DMS153 treated with DMSO at 0.1 percent for 48 hours (cell line): ENCODE measurements around the gene IFI30.

Experiments
- DNase-seq: peaks from one replicate; lab custom pipeline; 2025; ENCODE audit not compliant: unreplicated experiment; lab: John Stamatoyannopoulos, UW

IFI30 gene

DNA sequence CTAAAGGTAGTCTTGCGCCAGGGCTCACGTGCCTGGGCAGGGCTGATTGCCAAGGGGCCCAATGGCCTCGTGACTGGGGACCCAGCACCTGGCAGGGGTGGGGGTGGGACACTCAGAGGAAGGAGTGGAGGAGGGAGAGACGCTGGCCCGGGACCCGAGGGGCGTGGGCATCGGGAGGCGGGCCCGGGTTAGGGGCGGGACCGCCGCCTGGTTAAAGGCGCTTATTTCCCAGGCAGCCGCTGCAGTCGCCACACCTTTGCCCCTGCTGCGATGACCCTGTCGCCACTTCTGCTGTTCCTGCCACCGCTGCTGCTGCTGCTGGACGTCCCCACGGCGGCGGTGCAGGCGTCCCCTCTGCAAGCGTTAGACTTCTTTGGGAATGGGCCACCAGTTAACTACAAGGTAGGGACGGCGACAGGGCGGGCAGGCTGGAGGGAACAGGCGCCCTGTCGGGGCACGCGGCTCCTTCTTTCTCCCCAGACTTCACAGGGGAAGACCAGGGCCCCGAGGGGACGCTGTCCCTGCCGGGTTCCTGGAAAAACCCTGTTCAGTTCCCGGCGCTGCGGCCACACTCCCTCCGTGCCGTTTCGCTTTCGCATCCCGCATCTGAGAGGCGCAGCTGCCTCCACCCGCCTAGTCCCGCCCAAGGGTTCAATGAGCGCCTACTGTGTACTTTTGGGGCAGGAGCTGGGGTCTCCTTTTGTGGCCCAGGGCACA is at the start of gene IFI30:
Gene IFI30 (plus strand): TSS at position 242 of the 717 bp plus-strand sequence. CDS start 29 bp downstream, at position 271.
- DNase-seq = peak; percentile 65

DNA sequence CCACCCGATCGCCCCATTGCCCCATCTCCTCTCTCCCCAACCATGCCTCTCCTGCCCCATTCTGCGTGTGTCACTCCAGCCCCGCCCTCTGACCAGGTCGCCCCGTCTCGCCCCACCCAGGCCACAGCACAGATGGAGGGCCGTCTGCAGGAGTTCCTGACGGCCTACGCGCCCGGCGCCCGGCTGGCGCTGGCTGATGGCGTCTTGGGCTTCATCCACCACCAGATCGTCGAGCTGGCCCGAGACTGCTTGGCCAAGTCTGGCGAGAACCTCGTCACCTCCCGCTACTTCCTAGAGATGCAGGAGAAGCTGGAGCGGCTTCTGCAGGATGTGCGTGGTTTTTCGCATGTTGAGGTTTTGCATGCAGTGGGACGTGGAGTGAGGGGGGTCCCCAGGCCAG is 49.8 kb upstream of the IFI30 start:
- DNase-seq = no peak

DNA sequence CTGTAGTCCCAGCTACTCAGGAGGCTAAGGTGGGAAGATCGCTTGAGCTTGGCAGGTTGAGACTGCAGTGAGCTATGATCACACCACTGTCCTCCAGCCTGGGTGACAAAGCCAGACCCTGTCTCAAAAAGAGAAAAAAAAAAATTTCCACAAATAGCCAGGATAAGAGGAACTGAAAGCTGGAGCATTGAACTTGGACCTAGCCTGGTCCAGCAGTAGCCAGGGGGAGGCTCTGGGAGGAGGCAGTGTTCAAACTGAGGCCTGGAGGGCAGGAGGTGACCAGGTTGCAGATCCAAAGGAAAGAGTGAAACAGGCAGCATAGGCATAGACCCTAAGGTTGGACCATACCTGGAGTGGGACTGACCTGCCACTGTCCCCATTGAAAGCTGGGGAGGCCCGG is 47.5 kb upstream of the IFI30 start:
- DNase-seq = no peak

DNA sequence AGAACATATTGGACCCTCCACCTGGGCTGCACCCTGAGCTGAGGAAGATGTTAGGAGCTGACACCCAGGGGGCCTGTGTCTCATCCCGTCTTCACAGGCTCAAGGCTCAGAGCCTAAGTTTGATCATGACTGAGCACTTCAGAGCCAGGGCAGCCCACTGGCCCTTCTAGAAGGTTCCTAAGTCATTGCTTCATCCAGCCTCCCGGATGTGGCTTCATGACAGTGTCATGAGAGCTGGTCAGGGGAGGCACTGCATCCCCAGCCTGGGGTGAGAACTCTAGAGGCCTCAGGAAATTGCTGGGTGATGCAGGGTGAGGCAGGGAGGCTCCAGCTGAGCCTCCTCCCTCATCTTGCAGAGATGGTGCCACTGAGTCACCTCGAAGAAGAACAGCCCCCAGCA is 45.6 kb upstream of the IFI30 start:
- DNase-seq = no peak

DNA sequence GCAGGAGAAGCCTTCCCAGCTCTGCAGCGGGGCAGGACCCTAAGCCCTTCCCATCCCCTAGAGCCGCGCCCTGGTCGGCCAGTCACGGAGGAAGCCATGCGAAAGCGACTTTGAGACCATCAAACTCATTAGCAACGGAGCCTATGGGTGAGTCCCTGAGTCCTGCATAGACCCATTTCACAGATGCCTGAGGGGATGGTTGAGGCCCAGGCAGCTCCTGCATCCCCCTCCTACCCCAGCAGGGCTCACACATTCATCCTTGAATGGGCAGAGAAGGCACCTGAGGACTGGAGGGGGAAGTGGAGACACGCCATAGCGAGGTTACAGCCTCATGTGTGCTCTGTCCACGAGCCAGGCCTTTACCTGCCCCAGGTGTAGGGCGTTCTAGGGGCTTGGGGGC is 44.8 kb upstream of the IFI30 start:
- DNase-seq = no peak

DNA sequence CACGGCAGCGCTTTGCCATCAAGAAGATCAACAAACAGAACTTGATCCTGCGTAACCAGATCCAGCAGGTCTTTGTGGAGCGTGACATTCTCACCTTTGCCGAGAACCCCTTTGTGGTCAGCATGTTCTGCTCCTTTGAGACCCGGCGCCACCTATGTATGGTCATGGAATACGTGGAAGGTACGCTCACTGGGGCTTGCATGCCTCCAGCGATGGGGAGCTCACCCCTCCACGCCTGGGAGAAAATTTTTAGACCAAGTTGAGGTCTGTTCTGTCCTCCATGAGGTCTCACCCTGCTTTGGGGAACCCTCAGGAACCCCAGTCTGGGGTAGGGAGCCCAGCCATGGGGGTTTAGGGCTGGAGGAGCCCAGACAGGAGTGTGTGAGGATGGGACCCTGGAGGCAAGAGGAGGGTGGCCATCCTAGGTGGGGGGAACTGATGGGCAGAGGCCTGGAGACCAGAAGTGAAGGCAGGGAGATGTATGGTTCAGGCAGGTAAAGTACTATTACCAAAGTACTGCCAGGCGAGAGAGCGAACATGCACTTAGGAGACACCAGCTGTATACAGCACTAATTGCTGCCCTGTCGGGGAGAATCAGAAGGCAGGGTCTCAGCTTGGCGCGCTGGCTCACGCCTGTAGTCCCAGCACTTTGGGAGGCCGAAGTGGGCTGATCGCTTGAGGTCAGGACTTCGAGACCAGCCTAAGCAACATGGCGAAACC is 42.9 kb upstream of the IFI30 start:
- no peak for DNase-seq

DNA sequence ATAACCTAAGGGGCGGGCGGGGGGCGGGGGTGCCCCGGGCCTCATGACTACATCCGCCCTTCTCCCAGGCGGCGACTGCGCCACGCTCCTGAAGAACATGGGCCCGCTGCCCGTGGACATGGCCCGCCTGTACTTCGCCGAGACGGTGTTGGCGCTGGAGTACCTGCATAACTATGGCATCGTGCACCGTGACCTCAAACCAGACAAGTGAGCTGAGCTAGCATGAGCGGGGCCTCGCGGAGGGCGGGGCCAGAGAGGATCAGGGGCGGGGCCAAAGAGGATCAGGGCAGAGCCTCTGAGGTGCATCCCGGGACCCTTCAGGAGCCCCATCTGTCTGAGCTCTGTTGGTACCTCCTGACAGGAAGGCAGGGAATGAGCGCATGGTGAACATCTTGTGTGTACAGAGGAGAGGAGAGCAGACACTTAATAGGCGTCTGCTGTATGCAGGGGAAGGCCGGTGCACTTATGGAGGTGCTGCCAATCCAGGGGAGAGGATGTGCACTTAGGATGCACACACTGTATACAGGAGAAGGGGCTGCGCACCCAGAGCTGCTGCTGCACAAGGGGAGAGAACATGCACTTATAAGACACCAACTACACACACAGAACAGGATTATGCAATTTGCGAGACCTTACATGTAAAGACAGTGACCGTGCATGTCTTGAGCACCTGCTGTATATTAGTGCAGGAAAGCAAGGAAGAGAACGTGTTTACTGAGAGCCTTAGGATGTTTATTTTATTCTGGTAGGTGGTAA is 41.6 kb upstream of the IFI30 start:
- no peak for DNase-seq

DNA sequence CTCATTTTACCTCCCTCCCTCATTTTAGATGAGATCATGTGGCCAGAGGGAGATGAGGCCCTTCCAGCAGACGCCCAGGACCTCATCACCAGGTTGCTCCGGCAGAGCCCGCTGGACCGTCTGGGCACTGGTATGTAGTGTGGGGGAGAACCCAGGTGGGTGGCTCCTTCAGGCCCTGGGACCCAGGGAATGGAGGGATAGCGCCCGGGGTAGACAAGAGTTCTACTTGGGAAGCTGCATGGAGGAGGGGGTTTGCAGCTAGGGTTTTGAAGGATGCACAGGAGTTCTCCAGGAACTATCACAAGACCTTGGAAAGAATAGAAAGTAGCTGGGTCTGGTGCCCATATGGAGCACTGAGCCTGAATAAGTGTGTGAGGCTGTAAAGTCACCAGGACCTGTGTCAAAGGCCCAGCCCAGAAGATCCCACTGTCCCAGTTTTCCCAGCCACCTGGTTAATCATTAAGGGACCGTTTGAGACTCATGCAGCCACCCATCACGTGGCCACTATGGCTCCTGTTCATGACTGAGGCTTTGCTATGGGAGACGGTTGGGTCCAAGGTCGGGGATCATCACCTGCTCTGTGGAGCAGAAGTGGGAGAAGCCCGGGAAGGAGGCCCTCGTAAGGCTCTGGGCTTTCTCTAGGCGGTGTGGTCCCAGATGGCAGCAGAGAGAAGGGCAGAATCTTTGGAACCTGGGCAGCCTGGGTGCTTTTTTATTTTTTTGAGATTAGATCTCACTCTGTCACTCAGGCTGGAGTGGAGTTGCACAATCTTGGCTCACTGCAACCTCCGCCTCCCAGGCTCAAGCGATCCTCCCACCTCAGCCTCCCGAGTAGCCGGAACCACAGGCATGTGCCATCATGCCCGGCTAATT is 37.7 kb upstream of the IFI30 start:
- DNase-seq = no peak

DNA sequence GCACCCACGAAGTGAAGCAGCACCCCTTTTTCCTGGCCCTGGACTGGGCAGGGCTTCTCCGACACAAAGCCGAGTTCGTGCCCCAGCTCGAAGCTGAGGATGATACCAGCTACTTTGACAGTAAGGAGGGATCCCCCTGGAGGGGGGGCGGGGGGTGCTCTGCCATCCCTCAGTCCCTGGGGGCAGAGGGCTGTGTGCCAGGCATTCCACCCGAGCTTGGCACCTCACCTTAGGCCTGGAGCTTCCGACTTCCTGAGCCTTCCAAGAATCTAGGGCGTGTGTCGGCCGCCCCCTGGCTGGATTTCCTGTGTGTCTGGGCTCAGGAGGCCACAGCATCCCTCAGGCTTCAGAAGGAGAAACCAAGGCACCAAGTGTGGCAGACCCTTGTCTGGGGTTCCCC is 36.4 kb upstream of the IFI30 start:
- no peak for DNase-seq

DNA sequence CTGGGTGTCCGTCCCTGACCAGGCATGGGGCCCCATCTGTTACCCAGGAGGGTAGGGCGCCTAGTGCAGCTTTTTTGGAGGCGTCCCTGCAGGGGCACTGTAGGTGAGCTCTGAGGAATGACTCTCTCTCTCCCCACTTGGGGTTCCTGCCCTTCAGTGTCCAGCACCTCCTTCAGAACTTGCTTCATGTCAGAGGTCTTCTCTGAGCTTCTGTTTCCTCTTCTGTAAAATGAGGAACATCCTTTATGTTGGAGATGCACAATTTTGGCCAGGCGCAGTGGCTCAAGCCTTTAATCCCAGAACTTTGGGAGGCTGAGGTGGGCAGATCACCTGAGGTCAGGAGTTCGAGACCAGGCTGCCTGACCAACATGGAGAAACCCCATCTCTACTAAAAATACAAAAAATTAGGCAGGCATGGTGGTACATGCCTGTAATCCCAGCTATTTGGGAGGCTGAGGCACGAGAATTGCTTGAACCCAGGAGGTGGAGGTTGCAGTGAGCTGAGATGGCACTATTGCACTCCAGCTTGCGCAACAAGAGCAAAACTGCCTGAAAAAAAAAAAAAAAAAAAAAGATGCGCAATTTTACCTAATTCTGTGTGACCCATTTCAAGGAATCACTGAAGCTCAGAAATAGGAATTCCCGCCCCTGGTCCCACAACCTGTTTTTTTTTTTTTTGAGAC is 35.8 kb upstream of the IFI30 start:
- DNase-seq = no peak

DNA sequence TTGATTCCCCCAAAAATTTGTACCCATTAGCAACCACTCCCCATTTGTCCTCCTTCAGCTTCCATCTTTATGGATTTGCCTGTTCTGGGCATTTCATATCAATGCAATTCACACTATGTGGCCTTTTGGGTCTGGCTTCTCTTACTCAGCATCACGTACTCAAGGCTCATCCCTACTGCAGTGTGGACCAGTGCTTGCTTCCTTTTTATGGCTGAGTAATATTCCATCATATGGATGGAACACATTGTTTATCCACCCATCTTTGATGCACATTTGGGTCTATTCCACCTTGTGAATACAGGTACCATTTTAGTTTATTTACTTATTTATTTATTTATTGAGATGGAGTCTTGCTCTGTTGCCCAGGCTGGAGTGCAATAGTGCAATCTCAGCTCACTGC is 33.1 kb upstream of the IFI30 start:
- no peak for DNase-seq

DNA sequence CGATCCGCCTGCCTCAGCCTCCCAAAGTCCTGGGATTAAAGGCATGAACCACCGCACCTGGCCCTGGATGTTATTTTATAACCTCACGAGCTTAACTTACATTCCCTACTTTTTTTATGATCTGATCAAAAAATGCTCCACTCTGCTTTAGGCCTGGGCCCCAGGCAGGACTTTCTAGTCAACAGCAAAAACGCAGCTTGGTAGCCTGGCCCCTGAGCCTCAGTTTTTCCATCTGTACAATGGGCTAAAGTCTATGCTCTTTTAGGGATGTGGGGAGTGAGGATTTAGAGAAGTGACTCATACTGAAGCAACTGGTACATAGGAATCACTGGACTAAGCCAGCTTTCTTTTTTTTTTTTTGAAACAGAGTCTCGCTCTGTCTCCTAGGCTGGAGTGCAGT is 32.6 kb upstream of the IFI30 start:
- no peak for DNase-seq

DNA sequence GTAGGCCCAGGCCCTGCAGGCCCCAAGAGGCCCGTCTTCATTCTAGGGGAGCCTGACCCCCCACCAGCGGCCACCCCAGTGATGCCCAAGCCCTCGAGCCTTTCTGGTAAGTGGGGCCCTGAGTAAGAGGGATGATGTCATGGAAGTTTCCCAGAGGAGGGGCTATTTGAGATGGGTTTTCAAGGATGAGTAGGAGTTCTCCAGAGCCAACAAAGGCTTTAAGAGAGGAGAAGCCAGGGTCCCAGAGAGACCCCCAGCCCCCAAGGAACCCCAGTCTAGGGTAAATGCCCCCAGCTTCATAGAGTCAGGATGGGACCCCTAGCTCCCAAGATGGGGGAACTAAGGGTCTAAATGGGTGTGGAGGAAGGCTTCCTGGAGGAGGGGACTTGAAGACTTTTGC is 29.7 kb upstream of the IFI30 start:
- DNase-seq = no peak

DNA sequence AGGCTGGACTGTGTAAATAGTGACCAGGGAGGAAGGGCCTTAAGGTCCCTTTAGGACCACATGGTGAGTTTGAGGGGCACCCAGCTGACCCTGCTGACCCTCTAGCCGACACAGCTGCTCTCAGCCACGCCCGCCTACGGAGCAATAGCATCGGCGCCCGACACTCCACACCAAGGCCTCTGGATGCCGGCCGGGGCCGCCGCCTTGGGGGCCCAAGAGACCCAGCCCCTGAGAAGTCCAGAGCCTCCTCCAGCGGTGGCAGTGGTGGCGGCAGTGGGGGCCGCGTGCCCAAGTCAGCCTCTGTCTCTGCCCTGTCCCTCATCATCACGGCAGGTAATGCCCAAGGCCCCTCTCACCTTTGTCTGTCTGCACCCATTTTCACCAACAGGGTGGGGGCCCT is 29.3 kb upstream of the IFI30 start:
- no peak for DNase-seq

DNA sequence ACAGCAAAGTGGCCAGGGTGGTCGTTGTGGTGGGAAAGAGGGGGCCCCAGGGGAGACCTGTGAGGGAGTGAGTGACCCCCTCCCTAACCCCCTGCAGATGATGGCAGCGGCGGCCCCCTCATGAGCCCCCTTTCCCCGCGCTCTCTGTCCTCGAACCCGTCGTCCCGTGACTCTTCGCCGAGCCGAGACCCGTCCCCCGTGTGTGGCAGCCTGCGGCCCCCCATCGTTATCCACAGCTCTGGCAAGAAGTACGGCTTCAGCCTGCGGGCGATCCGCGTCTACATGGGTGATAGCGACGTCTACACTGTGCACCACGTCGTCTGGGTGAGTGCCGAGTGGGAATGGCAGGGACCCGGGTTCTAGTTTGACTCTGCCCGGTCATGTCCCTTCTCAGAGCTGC is 28.7 kb upstream of the IFI30 start:
- DNase-seq = no peak

DNA sequence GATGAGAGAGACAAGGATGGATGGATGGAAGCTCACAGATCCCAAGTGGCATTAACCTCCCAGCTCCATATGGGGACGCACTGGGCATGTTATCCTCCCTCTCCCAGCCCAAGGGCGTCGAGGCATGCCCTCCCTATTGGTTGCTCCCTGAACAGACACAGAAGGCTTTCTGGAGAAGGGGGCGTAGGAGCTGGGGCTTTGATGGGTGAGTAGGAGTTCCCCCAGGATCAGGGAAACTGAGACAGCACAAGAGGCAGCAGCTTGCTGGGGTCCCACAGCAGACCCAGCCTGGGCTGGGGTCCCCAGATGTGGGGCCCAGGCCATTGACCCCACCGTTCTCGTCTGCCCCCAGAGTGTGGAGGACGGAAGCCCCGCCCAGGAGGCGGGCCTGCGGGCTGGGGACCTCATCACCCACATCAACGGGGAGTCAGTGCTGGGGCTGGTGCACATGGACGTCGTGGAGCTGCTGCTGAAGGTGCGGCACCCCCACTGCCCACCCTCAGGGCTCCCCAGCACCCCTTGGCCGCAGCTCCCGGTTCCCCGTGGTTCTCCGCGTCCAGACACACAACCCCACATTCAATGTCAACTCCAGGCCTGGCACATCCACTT is 28.1 kb upstream of the IFI30 start:
- DNase-seq = no peak

DNA sequence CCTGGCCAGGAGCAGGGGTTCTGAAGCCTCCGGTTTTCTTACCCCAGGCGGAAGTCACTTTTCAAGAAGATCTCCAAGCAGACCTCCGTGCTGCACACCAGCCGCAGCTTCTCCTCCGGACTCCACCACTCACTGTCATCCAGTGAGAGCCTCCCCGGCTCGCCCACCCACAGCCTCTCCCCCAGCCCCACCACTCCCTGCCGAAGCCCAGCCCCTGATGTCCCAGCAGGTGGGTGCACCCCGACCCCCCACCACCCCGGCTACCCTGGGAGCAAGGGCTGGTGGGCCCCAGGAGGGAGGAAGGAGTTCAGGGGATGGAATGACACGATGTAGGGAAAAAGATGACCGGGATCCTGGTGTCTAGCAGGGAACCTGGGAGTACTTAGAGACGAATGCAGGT is 26.2 kb upstream of the IFI30 start:
- no peak for DNase-seq

DNA sequence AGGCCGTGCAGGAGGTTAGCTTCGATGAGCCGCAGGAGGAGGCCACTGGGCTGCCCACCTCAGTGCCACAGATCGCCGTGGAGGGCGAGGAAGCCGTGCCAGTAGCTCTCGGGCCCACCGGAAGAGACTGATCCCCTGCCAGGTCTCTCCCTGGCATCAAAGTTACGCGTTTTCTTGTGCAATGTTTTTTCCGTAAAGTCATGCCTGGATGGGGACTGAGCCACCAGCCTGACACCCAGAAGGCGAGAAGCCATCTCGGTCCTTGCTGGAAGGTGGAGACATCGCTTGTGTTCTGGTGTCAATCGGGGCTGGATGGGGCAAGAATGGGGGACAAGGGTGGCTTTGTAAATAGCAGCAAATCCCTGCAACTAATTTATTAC is 24.0 kb upstream of the IFI30 start:
- no peak for DNase-seq

DNA sequence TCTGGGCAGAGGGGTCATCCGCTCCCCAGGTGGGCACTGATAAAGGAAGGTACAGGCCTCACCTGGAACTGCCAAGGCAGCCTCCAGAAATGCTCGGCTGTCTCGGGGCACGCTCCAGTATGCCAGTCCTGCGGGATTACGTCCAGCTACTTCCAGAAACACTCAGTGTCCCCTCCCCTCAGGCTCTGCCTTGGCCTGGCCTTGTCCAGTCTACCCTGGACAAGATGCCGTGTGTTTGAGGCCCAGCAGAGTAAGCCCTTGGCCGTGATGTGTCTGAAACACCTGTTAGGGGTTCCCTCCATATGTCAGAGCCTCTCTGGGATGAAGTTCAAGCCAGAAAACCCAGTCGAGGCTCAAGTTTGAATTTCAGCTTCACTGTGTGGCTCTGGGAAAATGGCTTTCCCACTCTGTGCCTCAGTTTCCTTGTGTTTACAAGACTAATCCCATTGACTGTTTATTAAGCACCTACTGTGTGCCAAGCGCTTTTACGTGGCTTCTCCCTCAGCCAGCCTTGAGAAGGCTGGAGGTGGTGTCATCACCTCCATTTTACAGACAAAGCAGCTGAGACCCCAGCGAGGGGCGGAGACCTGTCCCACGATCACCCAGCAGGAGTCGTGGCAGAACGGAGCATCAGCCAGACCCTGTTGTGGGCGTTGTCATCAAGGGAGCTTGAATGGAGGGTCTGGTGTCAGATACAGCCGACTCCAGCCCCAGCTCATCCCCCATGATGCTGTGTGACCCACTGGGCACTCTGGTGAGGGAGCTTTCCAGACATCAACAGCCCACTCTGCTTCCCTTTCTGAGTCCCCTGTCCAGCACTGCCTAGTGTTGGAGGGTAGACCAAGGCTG is 22.6 kb upstream of the IFI30 start:
- no peak for DNase-seq
